Activated T-helper 9 cell treated with anti-CD3 and anti-CD28 coated beads, Interleukin-2, amount 50 U/mL, for 16 hours (primary cell): Measurements from ENCODE around the gene SWAP70.
"Not testable (repeated sequence)": the region's sequence is repeated elsewhere in the genome, so short reads cannot be mapped to it uniquely, and the experiment has no call there.

ENCODE experiments used
- DNase-seq: peaks from one replicate; pipeline ENCODE4 v3.0.0-alpha.2; 2020; ENCODE audit warnings: low read depth

SWAP70 gene

DNA sequence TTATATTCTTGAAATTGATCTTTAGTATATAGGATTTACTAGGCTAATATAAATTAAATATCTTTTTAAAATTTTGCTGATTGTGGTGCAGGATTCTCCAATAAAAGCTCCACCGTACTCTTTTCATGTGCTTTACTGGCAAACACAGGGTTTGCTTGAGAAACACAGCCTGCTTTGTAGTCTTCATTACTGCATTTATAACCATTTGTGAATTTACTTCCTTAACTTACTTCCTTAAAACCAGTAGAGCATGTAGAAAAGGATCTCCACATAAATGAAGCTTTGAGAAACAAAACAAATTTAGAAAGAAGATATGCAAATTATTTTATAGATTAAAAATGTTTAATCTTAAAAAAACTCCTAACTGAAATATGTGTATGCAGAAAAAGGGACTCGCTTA, 28.8 kb downstream of the SWAP70 start:
- DNase-seq: no peak

DNA sequence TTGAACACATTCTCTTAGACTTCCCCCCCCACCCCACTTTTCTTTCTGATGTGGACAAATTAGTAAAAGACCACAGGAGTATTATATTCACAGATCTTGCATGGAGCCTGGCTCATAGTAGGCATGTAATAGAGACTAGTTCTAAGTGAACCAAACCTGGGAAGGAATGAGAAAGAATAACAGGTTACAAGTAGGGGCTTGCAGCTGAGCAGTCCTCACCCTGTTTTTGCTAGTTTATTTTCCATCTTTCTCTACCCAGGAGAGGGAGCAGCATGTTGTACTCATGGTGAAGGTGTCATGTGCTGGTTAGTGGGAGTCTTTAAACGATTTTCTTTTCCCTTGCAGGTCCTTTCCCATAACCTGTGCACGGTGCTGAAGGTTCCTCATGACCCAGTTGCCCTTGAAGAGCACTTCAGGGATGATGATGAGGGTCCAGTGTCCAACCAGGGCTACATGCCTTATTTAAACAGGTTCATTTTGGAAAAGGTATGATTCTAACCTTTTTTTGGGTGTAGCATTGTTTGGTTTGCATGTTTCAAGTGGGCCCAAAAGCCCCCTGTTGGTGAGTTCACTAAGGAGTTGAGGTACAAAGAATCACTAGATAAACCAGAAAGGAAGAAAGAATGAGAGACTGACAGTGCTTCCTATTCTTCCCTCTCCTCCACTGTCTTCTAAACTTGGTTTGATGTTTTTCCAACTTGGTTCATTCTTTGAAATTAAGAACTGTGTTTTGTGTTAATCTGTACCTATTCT, 30.1 kb downstream of the SWAP70 start:
- DNase-seq: no peak

DNA sequence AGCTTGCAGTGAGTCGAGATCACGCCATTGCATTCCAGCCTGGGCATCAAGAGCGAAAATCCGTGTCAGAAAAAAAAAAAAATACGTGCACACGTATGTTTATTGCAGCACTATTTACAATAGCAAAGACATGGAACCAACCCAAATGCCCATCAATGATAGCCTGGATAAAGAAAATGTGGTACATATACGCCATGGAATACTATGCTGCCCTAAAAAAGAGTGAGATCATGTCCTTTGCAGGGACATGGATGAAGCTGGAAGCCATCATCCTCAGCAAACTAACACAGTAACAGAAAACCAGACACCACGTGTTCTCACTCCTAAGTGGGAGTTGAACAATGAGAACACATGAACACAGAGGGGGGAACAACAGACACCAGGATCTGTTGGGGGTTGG, 31.4 kb downstream of the SWAP70 start:
- not testable (repeated sequence) for DNase-seq

DNA sequence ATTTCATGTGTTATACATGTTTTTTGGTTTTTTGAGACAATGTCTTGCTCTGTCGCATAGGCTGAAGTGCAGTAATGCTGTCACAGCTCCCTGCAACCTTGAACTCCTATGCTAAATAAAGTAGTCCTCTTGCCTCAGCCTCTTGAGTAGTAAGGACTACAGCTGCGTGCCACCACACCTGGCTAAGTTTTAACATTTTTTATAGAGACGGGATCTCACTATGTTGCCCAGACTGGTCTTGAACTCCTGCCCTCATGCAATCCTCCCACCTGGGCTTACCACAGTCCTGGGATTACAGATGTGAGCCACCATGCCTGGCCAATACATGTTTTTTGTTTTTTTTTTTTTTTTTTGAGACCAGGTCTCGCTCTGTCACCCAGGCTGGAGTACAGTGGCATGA, 33.9 kb downstream of the SWAP70 start:
- DNase-seq: no peak

DNA sequence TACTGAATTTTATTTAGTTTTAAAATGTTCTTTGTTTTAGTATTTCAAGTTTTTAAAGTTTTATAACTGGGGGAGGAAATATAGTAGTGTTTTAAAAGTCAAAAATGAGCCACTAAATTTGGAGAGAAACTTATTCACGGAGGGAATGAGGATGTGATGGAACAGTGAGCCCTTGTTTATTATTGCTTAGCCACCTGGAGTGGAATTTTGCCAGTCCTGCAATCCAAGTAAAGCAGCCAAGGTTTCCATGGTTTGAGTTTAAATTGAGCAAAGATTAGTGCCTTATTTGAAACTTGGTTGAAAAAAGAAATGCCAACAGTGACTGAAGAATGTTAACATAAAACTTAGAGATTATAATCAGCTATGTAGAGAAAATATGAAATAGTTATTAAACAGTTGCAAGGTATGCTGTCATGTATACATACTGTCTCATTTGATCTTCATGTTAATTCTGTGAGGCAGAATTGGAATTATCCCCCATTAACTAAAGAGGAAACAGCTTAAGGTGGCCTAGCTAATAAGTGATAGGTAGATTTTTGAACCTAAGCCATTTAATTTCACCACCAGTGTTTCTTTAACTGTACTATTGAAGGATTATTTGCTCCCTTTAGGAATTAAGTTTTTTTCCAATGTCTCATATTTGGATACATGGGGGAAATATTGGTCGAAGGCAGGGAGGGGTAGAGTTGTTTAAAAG, 36.4 kb downstream of the SWAP70 start:
- no peak for DNase-seq

DNA sequence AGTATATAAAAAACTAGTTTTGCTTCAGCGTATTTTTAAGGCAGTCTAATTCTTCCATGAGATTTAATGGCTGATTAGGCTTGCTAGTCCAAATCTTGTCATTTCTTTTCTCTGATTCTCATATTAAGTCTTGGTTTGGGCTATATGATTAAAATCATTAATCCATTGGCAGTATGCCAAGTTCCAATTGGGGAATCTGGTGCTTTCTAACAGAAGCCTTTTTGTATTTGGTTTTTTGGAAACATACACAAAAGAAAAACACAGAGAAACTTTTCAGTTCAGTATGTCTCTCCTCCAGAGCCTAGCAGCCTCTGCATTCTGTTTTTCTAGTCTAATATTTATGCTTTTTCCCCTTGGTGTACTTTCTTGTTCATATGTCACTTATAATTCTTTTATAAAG, 37.9 kb downstream of the SWAP70 start:
- no peak for DNase-seq

DNA sequence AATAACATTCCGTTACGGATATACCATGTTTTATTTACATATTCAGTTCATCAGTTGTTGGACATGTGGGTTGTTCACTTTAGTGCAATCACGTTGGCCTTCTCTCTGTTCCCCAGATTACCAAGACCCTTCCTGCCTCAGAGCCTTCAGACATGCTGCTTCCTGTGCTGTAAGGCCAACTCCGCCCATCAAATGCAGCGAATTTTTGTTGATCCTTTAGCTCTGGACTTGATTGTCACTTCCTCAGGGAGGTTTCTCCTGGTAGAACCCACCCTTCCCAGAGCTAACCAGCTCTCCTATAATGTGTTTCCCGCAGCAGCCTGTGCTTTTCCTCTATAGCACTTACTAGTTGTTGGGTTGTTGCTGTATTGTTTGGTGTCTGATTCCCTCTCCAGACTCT, 39.4 kb downstream of the SWAP70 start:
- DNase-seq: no peak

DNA sequence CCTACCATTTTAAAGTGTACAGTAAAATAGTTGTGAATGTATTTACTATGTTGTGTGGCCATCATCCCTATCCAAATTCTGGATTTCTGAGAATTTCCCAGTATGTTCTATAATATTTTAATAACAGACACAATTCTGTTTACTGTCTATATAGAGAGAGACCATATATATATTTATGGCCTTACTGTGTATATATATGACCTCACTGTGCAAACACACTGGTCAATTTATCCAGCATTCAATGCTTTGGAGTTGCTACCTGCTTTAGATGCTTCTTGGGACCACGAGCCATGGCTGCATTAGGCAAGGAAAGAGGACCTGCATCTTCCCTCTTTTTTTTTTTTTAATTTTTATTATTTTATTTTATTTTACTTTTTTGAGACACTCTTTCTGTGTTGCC, 40.2 kb downstream of the SWAP70 start:
- no peak for DNase-seq

DNA sequence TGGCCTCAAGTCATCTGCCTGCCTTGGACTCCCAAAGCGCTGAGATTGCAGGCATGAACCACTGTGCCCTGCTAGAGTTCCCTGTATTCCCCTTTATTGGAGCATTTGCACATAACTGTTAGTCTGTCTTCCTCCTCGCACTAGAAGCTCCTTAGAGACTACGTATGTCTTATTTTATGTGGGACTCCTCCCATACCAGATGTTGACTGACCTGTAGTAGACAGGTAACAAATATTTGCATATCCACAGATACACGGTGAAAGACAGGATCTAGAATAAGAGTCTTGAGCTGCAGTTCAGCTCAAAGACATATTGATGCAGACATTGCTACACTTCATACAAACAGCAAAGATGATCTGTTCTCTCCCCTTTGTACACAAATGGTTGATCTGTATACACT, 40.7 kb downstream of the SWAP70 start:
- DNase-seq: no peak

DNA sequence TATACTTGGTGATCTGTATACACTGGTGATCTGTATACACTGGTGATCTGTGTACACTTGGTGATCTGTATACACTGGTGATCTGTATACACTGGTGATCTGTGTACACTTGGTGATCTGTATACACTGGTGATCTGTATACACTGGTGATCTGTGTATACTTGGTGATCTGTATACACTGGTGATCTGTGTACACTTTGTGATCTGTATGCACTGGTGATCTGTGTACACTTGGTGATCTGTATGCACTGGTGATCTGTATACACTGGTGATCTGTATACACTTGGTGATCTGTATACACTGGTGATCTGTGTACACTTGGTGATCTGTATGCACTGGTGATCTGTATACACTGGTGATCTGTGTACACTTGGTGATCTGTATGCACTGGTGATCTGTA, 41.5 kb downstream of the SWAP70 start:
- DNase-seq: not testable (repeated sequence)

DNA sequence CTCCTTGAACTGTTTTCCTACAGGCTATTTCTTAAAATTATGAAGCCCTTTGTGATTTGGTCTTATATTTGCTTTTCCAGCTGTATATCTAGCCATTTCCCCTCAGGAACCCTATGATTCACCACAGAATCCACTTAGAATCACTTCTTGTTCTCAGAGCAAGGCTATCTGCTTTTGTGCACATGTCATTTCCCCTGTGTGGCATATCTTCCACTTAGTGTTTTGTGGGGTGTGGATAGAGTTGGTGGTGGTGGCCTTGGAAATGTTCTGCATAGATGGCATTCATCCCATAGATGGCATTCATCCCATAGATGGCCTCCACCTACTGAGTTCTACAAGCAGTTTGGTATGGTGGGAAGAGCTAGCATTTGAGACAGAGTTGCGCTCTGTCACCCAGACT, 44.7 kb downstream of the SWAP70 start:
- DNase-seq: no peak

DNA sequence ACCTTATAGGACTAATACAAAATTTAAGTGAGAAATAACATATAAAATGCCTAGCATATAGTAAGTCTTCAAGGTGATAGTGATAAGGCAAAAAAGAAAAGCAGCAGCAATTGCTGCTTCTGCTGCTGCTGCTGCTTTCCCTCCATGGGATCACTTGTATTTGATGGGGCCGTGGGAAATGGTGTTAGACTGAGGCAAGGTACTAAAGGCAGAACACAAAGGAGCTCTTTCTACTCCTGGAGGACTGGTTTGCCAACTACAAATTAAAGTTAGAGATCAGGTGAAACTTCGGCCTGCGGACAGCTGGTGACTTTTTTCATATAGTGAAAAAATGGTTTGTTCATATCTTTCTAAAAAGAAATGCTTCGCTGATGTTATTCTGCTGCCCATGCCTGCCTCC, 46.3 kb downstream of the SWAP70 start:
- DNase-seq: no peak

DNA sequence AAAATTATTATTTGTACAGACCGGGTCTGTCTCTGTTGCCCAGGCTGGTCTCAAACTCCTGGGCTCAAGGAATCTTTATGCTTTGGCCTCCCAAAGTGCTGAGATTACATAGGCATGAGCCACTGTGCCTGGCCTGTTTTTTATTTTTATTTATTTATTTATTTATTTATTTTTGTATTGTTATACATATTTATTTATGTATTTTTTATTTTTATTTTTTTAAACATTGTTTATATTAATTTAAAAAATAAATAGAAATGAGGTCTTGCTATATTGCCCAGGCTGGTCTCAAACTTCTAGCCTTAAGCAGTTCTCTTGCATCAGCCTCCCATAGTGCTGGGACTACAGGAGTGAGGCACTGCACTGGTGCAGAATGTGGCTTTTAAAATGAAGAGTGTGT, 47.0 kb downstream of the SWAP70 start:
- no peak for DNase-seq

DNA sequence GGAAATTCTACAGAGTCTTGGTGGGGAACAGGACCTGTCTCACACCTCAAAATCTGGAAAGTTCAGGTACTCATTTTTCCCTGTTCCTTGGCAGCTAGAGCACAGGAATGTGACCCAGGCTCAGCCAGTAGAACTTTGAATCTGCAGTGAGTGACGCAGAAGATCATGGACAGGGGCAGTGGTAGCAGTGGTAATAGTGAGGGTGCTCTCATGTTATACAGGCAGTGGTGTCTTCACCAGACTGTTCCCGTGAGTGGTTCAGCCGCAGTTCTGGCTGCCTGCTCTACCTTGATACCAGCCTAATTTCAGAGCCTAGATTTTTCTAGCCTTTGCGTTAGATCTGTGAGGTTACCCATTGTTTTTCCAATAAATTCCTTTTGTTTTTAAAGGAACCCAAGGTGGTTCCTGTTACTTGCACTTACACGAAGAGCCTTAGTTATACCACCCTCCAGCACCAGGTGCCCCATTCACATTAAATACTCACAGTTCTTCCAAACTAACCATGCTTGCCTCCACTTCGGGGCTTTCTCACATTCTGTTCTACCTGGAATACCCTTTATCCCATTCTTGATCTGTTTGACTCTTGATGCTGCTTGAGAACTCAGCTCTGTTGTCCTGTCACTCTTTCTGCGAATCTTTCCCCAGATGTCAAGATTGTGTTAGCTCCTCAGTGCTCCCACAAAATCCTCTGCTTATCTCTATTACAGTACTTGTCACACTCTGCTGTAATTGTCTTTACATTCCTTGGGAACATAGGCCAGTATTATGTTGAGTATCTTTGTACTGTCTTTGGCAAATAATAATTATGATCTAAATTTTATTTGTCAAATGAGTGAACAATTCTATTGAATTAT, 47.8 kb downstream of the SWAP70 start:
- DNase-seq: no peak

DNA sequence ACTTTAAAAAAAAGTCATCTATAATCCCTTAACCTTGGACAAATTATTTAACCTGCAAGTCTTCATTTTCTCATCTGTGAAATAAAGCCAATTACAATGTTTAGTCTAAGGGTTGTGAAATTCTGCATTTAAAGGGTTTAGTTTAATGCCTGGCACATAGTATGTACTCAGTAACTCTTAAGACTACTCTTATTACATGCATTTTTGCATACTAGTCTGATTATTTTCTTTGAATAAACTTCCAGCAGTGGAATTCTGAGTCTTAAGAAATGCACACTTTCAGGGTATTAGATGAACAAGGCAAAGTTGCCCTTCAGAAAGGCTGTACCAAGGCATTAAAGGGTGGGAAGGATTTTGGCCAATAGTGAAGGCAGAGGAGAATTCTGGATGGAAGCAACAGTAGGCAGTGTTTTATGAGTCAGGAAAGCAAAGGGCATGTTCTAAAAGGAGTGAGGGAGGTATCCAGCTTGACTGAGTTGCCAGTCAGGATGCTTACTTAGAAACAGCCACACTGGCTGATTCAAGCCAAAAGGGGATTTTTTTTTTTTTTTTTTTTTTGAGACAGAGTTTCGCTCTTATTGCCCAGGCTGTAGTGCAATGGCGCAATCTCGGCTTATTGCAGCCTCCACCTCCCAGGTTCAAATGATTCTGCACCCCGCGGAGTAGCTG, 50.5 kb downstream of the SWAP70 start:
- DNase-seq: no peak

DNA sequence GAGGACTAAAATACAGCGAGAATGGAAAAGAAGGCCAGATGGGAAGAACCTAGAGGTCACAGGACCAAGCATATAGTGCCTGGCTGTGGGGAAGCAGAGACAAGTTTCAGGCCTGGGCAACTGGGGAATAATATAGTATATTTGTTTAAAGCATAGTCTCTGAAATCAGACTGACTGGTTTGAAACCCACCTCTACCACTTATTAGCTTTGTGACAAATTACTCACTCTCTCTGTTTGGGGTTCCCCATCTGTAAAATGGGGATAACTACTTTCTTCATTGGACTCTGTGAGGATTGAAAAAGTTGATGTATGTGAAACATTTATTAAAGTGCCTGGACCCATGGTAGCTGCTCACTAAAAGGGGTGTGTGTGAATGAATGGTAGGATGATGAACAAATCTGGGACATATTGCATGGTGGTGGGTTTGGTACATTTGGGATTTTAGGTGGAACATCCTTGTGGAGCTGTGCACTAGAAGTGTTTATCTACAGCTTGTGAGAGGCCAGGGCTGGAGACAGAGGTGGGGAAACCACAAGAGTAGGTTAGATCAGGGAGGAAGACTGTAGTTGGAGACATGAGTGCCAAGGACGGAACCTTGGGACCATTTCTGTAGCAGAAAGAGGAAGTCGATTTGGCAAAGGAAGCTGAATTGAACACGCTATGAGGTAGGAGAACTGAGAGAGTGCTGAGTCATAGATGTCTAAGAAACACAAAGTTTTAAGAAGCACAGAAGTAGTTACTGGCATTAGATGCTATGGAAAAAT, 52.6 kb downstream of the SWAP70 start:
- DNase-seq: no peak

DNA sequence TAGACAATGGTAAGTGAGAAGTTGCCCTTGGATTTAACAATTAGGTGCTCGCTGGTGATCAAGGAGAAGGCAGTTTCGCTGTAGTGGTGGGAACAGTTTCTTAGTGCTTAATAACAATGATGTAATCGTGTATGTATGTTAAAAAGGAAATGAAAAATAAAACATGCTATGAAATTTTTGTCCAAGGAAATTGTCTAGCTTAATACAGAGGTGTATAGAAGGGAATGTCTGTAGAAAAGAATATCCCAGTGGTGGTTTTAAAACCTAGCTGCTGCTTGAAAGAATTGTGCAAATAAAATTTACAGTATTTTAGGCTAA, 53.1 kb downstream of the SWAP70 start:
- DNase-seq: no peak

DNA sequence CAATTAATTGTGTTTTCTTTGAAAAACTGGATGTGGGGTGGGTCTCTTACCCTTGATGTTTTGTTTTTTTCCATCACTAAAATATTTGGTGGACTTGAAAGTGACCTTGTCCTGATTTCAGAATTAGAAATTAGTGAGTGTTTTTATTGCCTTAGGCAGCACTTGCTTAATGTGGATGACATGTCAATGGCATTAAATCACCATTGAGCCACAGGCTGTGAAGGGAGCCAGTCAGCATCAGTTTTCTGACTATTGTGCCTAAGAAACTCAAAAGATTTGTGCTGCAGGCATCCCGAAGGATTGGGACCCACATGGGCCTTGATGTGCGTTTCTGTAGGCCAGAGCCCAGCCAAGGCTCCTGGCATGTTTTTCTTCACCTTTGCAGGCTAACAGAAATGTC, 53.8 kb downstream of the SWAP70 start:
- DNase-seq: no peak

DNA sequence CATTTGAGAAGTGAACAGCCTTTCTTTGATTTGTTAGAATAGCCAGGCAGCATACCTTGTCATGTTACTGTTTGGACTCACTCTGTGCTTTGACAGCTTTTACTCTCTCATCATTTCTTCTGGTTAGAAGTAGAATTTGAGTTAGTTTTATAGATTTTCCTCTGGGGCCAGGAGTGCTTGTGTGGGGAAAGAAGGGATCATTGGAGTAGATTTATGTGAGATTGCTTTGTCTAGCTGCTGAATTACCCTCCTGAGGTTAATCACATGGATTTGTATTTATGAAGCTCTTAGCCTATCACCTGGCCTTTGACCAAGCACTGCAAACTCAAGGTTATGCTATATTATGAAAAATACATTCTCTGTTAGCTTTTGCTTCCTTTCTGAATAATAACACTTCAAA, 54.3 kb downstream of the SWAP70 start:
- DNase-seq: no peak

DNA sequence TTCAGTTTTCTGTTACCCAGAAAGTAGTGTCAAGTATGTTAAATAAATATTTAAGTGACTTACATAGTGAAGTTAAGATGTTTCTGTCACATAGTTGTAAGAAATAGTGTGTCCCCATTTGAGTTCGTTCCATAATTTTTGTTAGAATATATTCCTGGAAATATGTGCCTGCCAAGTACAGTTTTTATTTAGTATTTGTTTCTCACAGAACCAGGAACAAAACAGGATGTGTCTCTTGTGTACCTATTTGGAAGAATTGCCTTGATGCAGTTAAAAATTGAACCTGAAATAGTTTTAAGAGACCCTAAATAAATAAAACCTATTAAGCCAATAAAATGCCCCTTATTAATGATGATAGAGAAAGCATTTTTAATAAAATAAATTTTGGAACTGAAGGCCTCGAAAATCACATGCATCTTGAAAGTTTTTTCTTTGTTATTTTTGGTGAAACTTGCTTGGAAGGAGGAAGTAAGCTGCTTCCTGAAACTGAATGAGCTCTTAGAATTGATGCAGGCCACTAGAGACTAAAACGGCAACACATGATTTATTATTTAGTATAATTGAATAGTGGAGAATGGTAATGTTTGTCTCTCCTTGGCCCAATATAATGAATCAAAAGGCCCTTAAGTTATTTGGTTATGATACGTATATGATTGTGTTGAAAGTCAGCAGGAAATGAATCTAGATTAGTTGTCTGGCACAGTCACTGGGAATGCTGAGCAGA, 55.9 kb downstream of the SWAP70 start:
- no peak for DNase-seq

DNA sequence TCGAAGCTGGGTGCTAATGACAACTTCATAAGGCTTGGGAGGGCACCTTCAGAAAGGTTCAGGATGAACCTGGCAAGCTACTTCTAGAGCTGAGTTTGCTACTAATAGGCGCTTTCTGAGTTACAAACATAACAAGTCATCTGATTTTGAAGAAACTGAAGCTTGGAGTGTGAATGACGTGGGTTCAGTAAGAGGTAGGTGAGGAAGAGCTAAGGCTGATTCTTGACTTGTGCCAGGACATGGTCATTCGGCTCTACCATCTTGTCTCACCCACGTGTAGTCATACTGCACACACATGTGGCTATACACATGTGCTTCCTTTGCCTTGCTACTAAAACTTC, 56.4 kb downstream of the SWAP70 start:
- DNase-seq: no peak
